Activated naive CD8-positive, alpha-beta T cell (primary cell): Measurements from ENCODE around the gene MT1M.

ENCODE experiments used
- H3K27ac Mint-ChIP-seq: one replicate; pipeline ENCODE4 v1.8.0; 2021; ENCODE audit warnings: mixed read lengths
- H3K27me3 Mint-ChIP-seq: one replicate; pipeline ENCODE4 v1.8.0; 2021; ENCODE audit warnings: mixed read lengths
- H3K36me3 Mint-ChIP-seq: one replicate; pipeline ENCODE4 v1.8.0; 2021; ENCODE audit warnings: mixed read lengths
- H3K4me1 Mint-ChIP-seq: one replicate; pipeline ENCODE4 v1.8.0; 2021; ENCODE audit warnings: low read depth, mixed read lengths
- H3K4me3 Mint-ChIP-seq: one replicate; pipeline ENCODE4 v1.8.0; 2021; ENCODE audit warnings: mild to moderate bottlenecking, mixed read lengths
- H3K9me3 Mint-ChIP-seq: one replicate; pipeline ENCODE4 v1.8.0; 2021; ENCODE audit warnings: low read depth, mixed read lengths

The MT1M gene

GRCh38 chr16:56682703-56683397, 50.4 kb downstream of the MT1M start:
- peaks cover 20% of the 10 kb centered on the region for H3K4me1 Mint-ChIP-seq
- peak overlapping the region; percentile 94 for H3K4me3 Mint-ChIP-seq
- peaks cover 5% of the 10 kb centered on the region for H3K36me3 Mint-ChIP-seq
- H3K27me3 Mint-ChIP-seq: no peaks in the 10 kb centered on the region
- no peaks in the 10 kb centered on the region for H3K9me3 Mint-ChIP-seq
- peak overlapping the region; percentile 96 for H3K27ac Mint-ChIP-seq
